Epithelial cell of esophagus (primary cell): ENCODE measurements around the gene ARHGEF39.
A peak's percentile ranks its signal among the peaks of the same experiment; 100 is the strongest.

Source experiments
- DNase-seq: peaks from one replicate; pipeline ENCODE4 v3.0.0; 2010; ENCODE audit warnings: low read depth
- H3K4me3 ChIP-seq: 2 replicates; pipeline ENCODE4 v1.5.1; 2011; ENCODE audit warnings: mild to moderate bottlenecking, low read length, control low read depth
- TF ChIP-seq, protein P1 (sequence below): IDR thresholded peaks from 2 replicates; pipeline ENCODE4 v1.5.1; 2011; ENCODE audit warnings: low read depth, mild to moderate bottlenecking, low read length, control low read depth, inconsistent platforms; ENCODE audit not compliant: insufficient read depth; ENCODE audit errors: missing control alignments

Gene ARHGEF39, protein sequence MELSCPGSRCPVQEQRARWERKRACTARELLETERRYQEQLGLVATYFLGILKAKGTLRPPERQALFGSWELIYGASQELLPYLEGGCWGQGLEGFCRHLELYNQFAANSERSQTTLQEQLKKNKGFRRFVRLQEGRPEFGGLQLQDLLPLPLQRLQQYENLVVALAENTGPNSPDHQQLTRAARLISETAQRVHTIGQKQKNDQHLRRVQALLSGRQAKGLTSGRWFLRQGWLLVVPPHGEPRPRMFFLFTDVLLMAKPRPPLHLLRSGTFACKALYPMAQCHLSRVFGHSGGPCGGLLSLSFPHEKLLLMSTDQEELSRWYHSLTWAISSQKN

DNA sequence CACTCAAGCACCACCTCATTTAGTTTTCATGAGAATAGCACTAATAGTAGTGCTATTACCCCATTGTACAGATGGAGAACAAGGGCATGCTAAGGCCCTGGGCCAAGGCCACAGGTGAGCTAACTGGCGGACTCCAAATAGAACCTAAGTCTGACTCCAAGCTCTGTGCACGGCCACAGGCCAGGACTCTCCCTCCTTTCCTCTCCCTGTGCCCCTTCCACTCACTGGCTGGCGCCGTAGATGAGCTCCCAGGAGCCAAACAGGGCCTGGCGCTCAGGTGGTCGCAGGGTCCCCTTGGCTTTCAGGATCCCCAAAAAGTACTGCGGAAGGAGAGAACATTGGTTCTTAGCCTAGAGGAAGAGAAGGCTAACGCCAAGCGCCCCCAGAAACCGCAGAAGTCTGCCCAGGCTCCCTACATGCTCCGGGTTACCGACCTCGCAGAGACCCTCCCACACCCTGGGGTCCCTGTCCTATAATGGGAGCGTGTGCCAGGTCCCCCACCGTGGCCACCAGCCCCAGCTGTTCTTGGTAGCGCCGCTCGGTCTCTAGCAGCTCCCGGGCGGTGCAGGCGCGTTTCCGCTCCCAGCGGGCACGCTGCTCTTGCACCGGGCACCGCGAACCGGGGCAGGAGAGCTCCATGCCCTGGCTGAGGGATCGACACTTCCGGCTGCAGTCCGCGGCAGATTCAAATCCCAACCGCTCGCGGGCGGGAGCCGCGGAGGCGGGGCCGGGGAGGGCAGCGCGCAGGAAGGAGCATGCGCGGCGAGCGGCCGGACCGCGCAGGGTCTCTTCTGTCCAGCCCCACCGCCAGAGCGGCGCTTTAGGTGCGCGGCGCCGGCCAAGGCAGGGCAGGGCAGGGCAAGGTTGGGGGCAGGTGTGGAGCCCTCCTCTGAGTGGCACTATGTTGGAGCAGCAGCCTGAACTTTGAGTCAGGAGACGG lies at the start of gene ARHGEF39:
ARHGEF39 (minus strand) TSS at position 665 of the 940 bp plus-strand sequence; CDS start at position 639, 26 bp downstream.
- DNase-seq = peak; percentile 80
- H3K4me3 ChIP-seq = peak within 1 kb of the TSS; percentile 66
- TF ChIP-seq, protein P1, sequence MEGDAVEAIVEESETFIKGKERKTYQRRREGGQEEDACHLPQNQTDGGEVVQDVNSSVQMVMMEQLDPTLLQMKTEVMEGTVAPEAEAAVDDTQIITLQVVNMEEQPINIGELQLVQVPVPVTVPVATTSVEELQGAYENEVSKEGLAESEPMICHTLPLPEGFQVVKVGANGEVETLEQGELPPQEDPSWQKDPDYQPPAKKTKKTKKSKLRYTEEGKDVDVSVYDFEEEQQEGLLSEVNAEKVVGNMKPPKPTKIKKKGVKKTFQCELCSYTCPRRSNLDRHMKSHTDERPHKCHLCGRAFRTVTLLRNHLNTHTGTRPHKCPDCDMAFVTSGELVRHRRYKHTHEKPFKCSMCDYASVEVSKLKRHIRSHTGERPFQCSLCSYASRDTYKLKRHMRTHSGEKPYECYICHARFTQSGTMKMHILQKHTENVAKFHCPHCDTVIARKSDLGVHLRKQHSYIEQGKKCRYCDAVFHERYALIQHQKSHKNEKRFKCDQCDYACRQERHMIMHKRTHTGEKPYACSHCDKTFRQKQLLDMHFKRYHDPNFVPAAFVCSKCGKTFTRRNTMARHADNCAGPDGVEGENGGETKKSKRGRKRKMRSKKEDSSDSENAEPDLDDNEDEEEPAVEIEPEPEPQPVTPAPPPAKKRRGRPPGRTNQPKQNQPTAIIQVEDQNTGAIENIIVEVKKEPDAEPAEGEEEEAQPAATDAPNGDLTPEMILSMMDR = no peak

DNA sequence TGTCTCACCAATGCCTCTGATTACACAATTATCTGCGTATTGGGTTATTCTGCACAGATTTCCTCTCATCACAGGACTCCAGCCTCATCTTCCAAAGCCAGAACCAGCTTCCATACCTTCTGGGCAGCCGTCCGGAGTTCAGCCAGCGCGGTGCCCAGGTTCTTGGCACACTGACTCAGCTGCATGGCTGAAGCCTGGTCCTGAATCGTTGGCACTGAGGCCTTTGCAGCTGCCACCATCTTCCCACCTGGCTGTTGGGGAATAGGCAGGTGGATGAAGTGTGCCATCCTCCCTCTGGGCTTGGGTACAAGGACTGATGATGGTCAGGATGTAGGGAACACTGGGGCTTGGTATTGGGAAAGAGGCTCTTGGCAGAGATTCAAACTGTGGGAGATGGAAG lies 49.1 kb upstream of the ARHGEF39 start:
- DNase-seq = no peak
- H3K4me3 ChIP-seq = no peak overlapping the region
- TF ChIP-seq, protein P1 = no peak

DNA sequence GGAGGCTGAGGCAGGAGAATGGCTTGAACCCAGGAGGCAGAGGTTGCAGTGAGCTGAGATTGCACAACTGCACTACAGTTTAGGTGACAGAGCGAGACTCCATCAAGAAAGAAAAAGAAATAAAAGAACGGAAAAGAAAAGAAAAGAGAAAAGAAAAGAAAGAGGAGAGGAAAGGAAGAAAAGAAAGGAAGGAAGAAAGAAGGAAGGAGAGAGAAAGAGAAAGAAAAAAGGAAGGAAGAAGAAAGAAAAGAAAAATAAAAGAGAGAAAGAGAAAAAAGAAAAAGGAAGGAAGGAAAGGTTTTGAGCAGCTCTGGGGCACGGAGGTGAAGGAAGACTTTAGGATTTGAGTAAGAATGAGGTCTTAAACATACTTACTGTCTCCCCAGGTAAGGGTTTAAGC lies 48.6 kb upstream of the ARHGEF39 start:
- no peak overlapping the region for H3K4me3 ChIP-seq
- TF ChIP-seq, protein P1 = no peak
- DNase-seq = no peak

DNA sequence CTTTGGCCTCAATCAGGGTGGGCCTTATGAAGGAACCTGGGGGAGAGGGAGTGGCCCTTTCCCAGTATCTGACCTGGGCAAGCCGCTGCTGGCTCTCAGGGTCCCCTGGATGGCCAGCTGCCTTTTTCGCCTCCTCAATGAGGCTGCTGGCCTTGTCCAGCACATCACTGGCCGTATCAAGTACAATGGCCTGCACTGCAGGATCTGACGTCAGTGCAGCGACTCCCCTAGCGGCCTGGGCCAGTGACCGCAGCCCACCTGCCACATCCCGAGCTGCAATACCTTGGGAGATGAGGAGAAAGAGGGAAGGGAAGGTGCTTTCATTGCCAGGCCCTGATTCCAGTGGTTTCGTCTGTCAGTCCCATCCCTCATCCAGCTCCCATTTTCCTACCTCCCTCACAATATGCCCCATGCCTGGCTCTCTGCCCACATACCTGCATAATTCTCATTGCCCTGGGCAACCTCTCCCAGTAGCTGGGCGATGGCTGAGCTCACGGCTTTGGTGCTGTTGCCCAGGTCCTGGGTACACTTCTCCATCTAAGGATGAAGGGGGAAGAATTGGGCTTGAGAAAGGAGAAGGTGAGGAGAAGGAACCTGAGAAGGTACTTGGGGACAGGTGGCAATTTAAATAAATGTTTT lies 47.9 kb upstream of the ARHGEF39 start:
- no peak overlapping the region for H3K4me3 ChIP-seq
- TF ChIP-seq, protein P1 = no peak
- no peak for DNase-seq

DNA sequence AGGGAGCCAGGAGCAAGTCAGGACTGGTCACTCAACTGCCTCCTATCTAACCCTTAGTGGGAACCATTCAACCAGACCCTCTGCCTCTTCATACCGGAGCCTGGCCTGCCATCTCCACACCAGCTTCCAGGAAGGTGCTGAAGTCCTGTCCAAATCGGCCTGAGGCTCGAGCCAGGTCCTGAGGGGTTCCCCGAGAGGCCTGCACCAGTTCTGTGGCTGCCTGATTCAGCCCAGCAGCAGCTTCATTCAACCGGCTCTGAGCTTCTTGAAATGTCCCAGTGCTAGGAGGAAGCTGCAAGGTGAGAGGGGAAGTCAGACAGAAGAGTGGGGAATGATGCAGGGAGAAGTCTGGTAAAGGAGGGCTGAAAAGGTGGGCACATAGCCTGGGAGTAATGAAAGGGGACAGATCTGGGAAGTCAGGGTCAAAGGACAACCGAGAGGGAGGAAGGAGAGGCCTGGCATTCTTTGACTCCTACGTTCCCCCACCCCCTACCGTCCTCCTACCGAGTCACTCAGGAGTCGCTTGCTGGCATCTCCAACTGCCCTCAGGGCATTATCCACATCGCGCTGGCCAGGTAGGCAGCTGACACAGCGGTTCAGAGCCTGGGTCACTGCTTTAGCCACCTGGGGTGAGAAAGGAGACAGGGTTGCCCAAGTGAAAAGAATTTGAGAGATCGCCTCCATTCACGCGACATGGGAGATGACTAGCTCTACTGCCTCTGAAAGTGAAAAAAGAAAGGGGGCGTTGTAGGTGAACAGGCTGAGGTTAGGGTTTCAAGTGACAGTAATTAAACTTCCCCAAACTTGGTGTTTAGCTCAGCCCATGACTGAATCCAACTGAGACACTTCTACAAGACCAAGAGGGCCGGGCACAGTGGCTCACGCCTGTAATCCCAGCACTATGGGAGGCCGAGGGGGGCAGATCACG lies 46.8 kb upstream of the ARHGEF39 start:
- no peak overlapping the region for H3K4me3 ChIP-seq
- no peak for DNase-seq
- TF ChIP-seq, protein P1 = no peak
